ENCODE results near the gene MAMLD1.

DNA sequence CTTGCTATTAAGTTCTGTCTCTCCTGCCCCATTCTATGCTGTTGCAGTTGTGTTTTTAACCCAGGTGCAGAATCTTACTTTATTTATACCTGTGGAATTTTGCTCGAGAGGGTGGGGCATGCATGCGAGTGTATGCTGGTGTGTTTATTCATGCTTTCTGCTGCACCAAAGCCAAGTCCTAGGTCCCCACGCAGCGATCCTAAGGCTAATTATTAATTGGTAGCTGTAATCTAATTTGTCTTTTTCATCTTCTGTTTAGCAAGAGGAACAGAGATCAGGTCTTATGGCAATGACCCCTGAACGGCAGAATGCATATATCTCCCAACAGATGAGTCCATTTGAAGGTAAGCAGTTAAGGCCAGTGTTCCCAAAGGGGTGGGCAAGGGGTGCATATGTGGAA is 146.6 kb downstream of the MAMLD1 start:
- TF ChIP-seq, protein P1, sequence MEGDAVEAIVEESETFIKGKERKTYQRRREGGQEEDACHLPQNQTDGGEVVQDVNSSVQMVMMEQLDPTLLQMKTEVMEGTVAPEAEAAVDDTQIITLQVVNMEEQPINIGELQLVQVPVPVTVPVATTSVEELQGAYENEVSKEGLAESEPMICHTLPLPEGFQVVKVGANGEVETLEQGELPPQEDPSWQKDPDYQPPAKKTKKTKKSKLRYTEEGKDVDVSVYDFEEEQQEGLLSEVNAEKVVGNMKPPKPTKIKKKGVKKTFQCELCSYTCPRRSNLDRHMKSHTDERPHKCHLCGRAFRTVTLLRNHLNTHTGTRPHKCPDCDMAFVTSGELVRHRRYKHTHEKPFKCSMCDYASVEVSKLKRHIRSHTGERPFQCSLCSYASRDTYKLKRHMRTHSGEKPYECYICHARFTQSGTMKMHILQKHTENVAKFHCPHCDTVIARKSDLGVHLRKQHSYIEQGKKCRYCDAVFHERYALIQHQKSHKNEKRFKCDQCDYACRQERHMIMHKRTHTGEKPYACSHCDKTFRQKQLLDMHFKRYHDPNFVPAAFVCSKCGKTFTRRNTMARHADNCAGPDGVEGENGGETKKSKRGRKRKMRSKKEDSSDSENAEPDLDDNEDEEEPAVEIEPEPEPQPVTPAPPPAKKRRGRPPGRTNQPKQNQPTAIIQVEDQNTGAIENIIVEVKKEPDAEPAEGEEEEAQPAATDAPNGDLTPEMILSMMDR (IDR thresholded peaks at IDR 0.05) = no peak
- no peak for TF ChIP-seq POLR2A (IDR thresholded peaks at IDR 0.05)

Measured in esophagus squamous epithelium (tissue), 4 donors.